HG02610 (cell line): ENCODE data around the gene TDRD1.

Experiments
- ATAC-seq: cut with Tn5 transposase; IDR thresholded peaks from one replicate; pipeline ENCODE4 v1.9.1; 2021; ENCODE audit warnings: mild to moderate bottlenecking, moderate library complexity; ENCODE audit not compliant: unreplicated experiment

TDRD1 gene

DNA sequence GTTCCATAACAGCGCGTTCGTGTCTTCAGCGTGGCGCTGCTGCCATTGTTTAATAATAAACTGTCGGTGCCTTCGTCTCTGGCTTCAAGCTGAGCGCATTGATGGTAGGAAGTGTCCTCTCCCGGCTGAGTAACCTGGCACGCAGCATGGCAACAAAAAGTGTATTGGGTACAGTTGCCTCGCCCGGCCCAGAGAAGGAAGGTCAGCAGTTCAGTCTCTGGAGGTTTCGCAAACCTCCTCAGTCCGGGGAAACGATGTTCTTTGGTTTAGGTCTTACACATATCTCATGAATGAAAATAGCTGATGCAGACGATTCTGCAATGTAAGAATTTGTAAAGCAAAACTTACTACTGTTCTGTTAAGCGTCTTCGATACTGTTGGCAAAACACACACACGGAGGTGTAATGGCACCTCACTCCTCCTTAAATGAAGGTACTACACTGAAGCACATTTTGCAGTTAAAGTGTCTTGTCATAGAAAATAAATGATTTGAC lies 4.4 kb upstream of the TDRD1 start:
- ATAC-seq = no peak

DNA sequence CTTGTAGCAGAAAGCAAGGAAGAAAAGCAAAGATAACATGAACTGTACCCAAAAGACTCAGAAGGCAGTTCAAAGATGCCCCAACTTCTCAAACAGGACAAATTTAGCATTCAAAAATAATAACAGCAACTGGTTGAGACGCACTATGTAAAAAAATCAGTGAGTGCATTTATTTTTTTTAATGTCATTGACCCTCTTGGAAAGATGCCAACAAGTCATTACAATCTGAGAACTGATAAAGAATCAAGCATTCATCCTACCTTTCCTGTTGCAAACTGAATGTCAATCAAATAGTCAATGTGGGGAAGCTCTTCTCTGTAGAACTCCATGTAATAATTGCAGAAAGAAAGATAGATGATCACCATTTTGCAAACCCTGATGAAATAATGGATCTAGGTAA lies 3.5 kb upstream of the TDRD1 start:
- ATAC-seq = no peak

DNA sequence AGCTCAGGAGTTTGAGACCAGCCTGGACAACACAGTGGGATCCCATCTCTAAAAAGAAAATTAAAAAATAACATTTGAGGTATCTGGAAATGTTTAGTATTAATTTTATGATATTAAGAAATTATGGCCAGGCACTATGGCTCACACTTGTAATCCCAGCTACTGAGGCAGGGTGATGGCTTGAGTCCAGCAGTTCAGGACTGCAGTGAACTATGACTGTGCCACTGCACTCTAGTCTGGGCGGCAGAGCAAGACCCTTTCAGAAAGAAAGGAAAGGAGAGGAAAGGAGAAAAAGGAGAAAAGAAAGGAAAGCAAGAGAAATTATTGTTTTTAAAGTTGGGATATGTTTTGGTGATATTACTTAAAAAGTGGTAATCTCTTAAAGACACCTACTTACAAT lies 2.6 kb upstream of the TDRD1 start:
- no peak for ATAC-seq

DNA sequence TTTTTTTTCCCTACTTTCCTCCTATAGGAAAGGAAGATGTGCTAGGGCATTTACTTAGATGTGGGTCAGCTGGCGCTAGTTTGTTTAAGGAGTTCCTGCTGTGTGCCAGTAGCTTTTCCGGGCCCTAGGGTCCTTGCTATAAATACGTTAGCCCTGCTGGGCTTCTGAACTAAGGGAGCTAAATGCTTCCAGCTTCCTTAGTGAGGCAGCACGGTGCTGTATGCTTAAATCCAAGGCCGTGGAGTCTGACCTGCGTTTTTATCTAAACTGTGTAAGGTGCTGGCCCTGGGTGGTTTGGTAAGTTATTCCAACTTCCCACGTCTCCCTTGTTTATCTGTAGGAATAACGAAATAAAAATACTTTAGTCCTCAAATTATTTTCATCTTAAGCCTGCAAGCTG lies 594 bp downstream of the TDRD1 start:
- no peak for ATAC-seq

DNA sequence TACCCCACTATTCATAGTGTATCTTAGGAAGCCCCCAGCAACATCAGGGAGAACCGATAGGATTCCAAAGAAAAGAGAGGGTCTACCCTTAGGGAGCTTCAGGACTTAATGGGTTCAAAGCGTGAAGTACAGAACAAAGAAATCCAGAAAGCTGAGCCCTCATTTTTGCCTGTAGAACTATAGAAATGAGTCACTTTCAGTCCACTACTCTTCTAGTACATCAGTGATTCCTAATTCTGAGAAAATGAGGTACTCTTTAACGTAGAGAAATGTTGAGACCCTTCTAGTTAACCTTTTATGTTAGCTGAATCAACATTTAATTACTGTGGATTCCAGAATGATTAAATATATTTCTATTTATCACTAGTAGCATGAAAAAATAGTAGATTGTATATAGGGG lies 1.8 kb downstream of the TDRD1 start:
- ATAC-seq = peak; percentile 56

DNA sequence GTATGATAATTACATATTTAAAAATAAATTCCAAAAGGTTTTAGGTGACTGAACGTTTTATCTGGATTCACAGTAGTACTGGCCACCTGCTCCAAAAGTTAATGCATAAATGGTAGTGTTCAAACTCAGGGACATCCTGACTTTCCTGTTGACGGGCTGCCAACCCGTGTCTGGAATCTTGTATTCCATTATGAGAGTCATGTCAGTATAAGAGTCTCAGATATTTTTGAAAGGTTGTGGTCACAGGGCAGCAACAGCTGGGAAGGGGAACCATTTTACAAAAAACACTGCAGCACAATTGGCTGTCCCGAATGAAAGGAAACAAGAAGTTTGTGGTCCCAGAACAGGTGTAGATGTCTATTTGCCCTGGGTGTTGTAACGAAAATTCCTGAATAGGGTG lies 2.8 kb downstream of the TDRD1 start:
- ATAC-seq = no peak

DNA sequence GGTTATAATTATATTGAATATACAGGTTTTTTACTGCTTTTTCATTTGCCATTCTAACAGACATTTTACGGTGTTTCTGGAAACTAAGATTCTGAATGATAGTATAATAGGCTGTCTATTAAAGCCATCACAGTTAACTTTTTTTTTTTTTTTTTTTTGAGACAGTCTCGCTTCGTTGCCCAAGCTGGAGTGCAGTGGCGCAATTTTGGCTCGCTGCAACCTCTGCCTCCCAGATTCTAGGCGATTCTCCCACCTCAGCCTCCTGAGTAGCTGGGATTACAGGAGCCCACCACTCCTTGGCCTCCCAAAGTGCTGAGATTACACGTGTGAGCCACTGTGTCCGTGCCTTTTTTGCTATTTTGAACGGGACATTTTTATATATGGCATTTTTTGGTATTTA lies 4.4 kb downstream of the TDRD1 start:
- no peak for ATAC-seq

DNA sequence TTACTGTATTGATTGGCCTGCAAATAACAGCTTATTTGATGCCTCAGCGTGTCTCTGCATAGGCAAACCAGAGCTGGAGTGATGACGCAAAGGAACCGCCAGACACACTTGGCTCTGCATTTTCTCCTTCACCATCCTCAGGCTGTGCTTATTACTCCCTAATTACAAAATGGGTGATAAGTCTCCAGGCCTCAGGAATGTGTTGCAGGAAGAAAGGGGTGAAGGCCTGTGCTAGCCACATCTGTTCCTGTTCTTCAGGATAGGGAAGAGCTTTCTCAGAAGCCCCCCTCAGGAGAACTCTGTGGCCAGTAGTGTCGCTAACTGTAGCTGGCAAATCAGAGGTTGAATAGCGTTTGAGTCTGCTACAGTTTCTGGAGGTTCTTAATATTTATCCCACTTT lies 5.1 kb downstream of the TDRD1 start:
- no peak for ATAC-seq

DNA sequence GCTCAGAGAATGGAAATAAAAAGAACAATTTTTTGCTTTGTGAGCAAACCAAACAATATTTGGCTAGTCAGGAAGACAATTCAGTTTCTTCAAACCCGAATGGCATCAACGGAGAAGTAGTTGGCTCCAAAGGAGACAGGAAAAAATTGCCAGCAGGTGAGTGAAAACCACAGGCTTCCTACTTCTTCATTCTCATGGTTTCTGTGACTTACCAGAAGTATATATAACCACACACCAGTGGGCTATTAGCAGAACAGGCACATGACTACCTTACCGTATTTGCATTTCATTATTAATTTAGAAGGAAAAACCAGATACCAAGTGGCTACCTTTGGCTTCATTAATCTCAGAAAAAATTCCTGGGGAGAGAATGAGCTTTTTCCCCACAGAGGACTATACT lies 8.8 kb downstream of the TDRD1 start:
- ATAC-seq = peak; percentile 61

DNA sequence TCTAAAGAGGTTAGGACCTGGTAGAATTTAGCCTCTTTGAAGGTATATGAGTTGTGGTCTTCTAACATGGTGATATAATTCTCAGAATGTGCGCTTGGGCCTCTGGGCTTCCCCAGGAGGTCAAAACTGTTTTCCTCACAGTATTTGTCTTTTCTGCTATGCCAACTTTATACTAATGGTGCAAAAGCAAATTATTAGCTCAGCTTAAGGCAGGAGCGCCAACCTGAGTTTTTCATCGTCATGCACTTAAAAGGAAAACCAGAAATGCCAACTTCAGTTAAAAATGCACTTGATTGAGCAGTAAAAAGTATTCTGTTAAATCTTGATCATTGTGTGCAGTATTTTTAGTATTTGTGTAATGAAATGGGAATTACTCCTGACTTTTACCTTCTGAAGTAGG lies 9.7 kb downstream of the TDRD1 start:
- no peak for ATAC-seq

DNA sequence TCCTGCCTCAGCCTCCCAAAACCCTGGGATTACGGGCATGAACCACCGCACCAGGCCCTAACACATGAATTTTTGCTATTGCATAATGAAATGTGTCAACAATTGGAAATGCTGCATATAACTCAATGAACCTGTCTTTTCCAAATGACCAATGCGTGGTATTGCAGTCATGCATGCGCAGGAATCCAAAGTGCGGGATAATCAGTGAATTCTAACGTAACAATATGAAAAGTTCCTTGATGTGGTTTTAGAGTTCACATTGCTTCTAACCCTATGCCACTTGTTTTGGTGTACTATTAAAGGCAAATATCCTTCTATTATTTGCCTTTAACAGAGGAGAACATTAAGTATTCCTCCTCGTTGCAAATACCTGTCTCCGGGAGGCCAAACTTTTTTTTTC lies 10.5 kb downstream of the TDRD1 start:
- no peak for ATAC-seq

DNA sequence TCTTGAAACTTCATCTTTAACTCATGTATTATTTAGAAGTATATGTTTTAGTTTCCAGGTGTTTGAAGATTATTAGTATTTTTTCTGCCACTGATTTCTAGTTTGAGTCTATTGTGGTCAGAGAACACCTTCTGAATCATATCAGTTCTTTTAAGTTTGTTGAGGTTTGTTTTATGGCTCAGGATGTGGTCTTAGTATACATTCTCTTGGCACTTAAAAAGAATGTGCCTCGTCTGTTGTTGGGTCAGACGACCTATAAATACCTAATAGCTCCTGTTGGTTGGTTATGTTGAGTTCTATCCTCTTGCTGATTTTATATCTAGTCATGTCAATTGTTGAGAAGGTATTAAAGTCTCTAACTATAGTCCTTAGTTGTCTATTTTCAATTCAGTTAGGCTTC lies 15.9 kb downstream of the TDRD1 start:
- peak; percentile 99 for ATAC-seq

DNA sequence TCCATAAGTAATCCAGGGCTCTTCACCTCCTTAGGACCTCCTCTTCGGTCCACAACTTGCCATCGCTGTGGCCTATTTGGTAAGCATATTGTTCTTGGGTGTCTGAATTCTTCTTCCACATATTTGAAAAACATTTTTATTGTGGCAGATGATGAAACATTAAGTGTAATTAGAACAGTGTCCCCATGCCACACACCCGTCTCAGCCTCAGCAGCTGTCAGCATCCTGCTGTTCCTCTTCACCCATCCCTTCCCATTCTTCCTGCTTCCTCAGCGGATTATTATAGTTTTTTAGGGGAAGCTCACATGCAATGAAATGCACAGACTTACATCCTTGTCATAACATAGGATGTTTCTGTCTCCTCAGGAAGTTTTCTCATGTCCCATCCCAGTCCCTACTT lies 20.1 kb downstream of the TDRD1 start:
- no peak for ATAC-seq

DNA sequence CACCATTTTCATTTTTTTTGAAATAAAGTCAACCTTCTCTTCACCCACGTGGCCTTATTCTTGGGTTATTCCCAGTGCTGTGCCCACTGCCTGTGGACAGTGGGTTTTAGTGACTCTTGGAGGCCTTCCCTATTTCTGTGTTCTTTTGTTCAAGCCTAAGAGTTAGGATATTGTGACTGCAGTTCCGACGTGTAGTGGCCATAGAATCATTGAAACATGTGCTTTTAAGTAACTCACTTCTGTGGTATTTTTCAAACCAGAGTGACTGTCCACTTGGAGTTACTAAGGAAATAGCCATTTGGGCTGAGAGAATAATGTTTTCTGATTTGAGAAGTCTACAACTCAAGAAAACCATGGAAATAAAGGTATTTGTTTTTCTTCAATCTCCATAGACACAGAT lies 23.7 kb downstream of the TDRD1 start:
- ATAC-seq = no peak

DNA sequence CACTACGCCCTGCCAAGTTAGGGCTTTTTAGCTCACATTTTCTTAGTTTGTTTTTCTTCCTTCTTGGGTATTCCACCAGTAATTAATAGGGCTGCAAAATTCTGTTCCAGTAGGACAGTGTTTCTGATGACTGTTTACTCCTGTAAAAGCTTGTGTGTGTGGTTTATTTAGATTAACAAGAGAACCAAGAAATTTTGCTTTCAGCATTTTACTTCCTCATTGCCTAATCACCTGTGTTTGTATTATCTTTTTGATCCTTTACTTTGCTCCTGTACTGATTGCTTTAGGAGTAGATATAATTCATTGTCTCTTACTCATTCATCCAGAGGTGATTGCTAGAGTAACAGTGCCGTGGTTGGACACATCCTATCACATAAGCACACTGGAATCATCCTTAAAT lies 27.7 kb downstream of the TDRD1 start:
- ATAC-seq = no peak

DNA sequence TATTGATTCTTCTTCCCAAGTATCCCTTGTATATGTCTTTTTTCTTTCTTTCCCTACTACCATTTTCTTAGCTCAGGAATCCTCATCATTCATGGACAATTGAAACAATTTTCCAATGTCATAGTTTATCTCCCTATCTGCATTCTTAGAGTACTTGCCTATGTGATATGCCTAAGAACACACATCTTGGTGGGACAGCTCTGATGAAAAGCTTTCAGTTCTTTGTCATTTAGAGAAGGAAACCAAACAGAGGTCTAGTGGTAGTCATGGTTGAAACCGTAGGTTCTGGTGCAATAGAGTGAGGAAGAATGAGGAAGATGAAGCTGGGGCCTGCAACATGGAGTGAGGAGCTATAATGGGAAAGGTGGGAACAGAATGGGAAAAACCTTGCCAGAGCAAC lies 28.2 kb downstream of the TDRD1 start:
- ATAC-seq = no peak

DNA sequence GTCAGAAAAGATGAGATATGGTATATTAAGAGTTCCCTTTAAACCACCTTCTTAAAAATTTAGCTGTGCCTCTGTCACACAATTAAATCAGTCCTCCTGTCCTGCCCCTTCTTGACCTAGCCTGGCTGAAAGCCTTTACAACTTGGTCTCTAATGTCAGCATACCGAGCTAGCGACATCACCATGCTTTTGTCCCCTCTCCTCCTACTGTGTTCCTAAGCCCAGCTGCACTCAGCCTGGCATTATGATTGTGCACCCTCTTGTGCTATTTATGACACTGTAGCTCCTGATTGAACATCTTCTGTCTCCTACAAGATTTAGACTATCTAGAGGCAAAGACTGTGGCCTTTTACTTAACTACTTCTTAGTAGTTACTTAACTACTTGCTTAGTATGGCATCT lies 29.2 kb downstream of the TDRD1 start:
- ATAC-seq = no peak

DNA sequence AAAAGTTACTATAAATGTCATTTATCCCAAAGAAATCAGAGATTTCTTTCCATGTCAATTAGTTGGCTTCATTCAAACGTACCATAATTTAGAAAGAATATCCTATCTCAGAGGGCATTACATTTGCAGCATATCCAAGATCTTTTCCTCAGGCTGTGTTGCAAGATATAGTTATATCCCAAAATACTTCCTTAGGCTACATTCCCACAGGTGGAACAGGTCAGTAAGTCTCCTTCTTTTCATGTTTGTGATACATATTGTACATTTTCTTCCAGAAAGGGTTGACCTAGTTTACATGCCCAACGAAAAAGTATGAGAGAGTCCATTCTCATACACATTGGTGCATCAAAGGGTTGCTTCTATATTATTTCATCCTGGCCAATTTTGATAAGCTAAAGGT lies 33.0 kb downstream of the TDRD1 start:
- no peak for ATAC-seq

DNA sequence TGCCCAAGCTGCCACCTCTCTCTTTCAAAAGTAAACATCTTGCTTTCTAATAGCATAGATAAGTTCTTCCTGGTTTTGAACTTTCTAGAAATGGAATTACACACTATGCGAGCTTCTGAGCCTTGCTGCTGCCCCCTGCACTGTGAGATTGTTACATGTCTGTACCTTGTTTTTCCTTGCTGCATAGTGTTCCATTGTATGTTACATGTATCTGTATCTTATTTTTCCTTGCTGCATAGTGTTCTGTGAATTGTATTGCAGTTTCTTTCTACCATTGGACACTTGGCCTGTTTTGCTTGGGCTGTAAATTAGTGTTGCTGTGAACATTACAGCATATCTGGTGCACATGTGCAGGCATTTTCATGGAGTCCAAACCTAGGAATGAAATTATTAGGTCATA lies 35.9 kb downstream of the TDRD1 start:
- no peak for ATAC-seq

DNA sequence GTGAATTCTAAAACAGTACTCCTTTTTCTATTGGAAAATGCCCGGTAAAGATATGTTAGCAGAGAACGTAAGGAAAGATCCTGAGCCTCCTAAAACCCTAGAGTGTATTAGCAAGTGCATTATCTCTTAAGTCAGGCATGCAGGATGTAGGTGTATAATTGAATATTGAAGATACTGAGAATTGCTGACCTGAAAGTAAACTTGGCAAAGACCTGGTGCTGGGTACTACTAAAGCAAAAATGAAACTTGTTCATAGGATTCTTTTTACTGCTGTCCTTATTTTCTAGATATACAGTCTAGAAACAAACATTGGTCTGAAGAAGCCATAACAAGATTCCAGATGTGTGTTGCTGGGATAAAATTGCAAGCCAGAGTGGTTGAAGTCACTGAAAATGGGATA lies 41.1 kb downstream of the TDRD1 start:
- ATAC-seq = no peak

DNA sequence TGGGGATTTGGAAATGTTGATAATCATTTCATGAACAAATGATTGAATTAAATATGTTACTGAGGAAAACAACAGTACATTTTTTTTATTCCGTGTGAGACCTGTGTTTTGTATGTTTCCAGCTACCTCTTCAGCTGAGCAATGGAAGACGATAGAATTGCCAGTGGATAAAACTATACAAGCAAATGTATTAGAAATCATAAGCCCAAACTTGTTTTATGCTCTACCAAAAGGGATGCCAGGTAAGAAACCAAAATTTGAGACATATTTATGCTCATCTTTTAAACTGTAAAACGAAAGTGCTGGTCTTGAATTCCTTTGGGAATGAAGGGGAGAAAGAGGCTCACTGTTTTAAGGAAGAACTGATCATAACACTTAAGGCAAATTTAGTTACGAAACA lies 42.1 kb downstream of the TDRD1 start:
- ATAC-seq = no peak

DNA sequence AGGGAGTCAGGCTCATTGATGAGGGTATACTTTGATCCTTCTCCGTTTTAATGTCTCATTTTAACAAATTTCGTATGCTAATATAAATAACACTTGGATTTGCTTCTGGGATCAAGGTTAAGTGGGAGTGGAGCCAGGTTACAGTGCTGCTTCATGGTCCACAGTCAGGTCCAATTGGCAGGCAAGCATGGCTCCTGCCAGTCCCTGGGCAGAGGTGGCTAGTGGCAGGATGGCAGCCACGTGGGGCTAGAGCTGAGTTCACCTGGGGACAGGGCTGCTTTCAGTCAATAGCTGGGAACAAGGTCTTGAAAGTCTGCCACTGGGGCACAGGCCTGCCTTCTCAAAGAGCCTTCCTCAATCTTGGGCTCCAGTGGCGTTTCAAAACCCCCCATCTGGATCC lies 43.9 kb downstream of the TDRD1 start:
- no peak for ATAC-seq

DNA sequence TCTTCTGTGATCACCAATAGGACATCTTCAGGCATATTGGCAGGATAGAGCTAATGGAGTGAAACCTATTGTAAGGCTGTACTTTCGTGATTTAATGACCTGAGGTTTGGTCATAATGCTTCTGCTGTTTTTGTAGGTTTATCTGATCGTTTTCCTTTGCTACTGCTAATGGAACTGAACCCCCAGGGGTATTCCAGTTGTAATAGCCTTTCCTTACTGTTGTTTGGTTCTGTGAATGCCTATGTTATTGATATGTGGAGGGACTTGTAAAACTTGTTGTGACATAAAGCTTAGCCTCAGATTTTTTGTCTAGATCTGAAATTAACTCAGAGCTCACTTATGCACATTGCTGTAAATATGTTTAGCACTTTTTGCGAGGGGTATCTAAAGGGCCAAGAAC lies 49.0 kb downstream of the TDRD1 start:
- no peak for ATAC-seq

DNA sequence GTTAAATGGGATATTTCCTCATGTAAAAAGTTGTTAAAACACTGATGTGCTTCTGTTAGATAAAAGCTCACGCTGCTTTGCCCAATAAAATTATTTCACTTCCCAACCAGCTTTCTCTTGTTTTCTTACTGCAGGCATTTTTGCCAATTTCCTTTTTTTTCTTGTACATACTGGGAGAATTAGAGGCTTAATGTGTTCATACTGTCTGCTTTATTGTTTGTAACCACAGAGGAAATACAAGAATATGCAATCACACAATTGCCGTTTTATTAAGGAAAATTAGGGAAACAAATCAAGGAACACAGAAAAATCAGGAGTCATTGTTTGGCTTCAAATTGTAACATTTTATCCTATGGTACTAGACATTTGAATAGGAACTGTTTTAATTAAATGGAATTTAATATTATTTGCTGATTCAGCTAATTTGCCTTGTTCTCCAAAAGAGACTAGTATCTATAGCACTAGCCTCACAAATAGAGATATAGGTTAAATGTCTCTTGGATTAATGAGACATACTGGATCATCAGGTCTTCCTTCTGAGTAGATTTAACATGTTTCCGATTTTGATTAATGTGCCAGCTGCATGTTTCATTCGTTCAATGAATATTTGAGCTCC lies 53.5 kb downstream of the TDRD1 start:
- ATAC-seq = no peak
